ENCODE results near the gene GAL3ST1. TPM values are rescaled to one million over a fixed set of nuclear protein-coding genes. Genes with fewer than 3 reads are reported as not detected.

GAL3ST1 gene
- total RNA-seq, 1 experiment from 2014 or later: 8.9 TPM

- H3K4me1 ChIP-seq: no peaks in the 10 kb centered on the region
- no peaks in the 10 kb centered on the region for H3K36me3 ChIP-seq (ENCODE audit: control insufficient read depth, insufficient read depth, low read length)
- no peak overlapping the region for H3K4me3 ChIP-seq (ENCODE audit: low read depth, low read length)
- intact Hi-C loops (cut with micrococcal nuclease; ENCODE audit: unreplicated experiment): no loop called here
- Mint-ChIP-seq H3K27ac (ENCODE audit: unreplicated experiment) (no peak overlapping the region), H3K36me3 (ENCODE audit: insufficient read depth, unreplicated experiment) (no peaks in the 10 kb centered on the region), H3K4me1 (ENCODE audit: low read depth, unreplicated experiment) (no peaks in the 10 kb centered on the region), H3K9me3 (ENCODE audit: unreplicated experiment) (no peaks in the 10 kb centered on the region), H3K4me3 (ENCODE audit: unreplicated experiment) (no peak overlapping the region), H3K27me3 (ENCODE audit: insufficient read depth, unreplicated experiment) (no peaks in the 10 kb centered on the region)
- CTCF ChIA-PET: no interaction called here
- H3K9me3 ChIP-seq: no peaks in the 10 kb centered on the region
- DNase-seq: no peak
- TF ChIP-seq, protein P1, sequence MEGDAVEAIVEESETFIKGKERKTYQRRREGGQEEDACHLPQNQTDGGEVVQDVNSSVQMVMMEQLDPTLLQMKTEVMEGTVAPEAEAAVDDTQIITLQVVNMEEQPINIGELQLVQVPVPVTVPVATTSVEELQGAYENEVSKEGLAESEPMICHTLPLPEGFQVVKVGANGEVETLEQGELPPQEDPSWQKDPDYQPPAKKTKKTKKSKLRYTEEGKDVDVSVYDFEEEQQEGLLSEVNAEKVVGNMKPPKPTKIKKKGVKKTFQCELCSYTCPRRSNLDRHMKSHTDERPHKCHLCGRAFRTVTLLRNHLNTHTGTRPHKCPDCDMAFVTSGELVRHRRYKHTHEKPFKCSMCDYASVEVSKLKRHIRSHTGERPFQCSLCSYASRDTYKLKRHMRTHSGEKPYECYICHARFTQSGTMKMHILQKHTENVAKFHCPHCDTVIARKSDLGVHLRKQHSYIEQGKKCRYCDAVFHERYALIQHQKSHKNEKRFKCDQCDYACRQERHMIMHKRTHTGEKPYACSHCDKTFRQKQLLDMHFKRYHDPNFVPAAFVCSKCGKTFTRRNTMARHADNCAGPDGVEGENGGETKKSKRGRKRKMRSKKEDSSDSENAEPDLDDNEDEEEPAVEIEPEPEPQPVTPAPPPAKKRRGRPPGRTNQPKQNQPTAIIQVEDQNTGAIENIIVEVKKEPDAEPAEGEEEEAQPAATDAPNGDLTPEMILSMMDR (IDR thresholded peaks at IDR 0.05; ENCODE audit: insufficient read depth in 1 of 2, low read depth in 1 of 2, low read length in 1 of 2, severe bottlenecking in 1 of 2, unreplicated experiment in 1 of 2): no peak
- POLR2A ChIA-PET: no interaction called here
- no TSS peak for BruUV-seq (replicated peaks)
- H3K27me3 ChIP-seq (replicated peaks; ENCODE audit: control insufficient read depth, insufficient read depth, low read length): no peaks in the 10 kb centered on the region
Measured at GRCh38 chr22:30538280-30538679, 36.2 kb downstream of the GAL3ST1 start.

DNA sequence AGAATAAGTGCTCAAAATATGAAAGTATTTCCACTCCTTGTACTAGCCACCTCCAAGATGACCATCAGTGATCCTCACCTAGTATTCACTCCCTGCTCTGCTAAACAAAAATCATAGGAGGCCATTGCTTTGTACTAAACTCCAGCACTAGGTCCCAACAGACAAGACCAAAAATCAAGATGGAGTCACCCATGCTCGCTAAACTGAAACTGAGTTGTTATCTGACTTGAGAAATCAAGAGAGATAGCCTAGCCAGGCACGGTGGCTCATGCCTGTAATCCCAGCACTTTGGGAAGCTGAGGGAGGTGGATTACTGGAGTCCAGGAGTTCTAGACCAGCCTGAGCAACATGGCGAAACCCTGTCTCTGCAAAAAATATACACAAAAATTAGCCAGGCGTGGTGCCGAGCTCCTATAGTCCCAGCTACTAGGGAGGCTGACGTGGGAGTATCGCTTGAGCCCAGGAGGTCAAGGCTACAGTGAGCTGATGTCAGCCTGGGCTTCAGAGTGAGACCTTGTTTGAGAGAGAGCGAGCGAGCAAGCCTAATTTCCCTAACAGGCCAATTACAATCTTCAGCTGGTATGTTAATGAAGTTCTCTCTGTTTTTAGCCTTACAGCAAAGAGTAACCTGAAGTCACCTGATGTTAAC lies 37.3 kb downstream of the GAL3ST1 start:
- TF ChIP-seq, protein P1 (IDR thresholded peaks at IDR 0.05; ENCODE audit: insufficient read depth in 1 of 2, low read depth in 1 of 2, low read length in 1 of 2, severe bottlenecking in 1 of 2, unreplicated experiment in 1 of 2): no peak
- H3K4me1 ChIP-seq: no peaks in the 10 kb centered on the region
- intact Hi-C loops (cut with micrococcal nuclease; ENCODE audit: unreplicated experiment): no loop called here
- Mint-ChIP-seq H3K4me1 (ENCODE audit: low read depth, unreplicated experiment) (no peaks in the 10 kb centered on the region), H3K36me3 (ENCODE audit: insufficient read depth, unreplicated experiment) (no peaks in the 10 kb centered on the region), H3K4me3 (ENCODE audit: unreplicated experiment) (no peak overlapping the region), H3K27me3 (ENCODE audit: insufficient read depth, unreplicated experiment) (no peaks in the 10 kb centered on the region), H3K9me3 (ENCODE audit: unreplicated experiment) (no peaks in the 10 kb centered on the region), H3K27ac (ENCODE audit: unreplicated experiment) (no peak overlapping the region)
- no peaks in the 10 kb centered on the region for H3K9me3 ChIP-seq
- no peak for DNase-seq
- H3K36me3 ChIP-seq (ENCODE audit: control insufficient read depth, insufficient read depth, low read length): no peaks in the 10 kb centered on the region
- no peaks in the 10 kb centered on the region for H3K27me3 ChIP-seq (replicated peaks; ENCODE audit: control insufficient read depth, insufficient read depth, low read length)
- H3K4me3 ChIP-seq (ENCODE audit: low read depth, low read length): no peak overlapping the region
- ChIA-PET POLR2A (no interaction called here), CTCF (no interaction called here)
- no TSS peak for BruUV-seq (replicated peaks)

DNA sequence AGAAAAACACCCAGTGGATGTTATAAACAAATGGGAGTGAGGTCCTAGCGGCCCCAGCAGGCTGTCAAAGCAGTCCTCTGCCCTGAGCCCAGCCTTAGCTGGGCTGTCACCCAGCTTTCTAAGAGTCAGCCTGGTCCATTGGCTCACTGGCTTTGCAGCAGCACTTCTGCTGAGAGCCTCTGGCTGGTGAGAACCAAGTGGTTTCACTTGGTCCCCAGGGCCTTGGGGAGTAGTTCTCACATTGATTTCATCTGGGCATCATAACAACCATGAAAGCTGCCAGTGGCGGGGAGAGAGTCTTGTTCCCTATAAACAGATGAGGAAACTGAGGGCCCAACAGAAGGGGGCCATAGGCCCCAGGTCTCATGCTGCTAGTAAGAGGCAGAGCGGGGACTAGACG lies 39.3 kb downstream of the GAL3ST1 start:
- ChIA-PET POLR2A (no interaction called here), CTCF (no interaction called here)
- TF ChIP-seq, protein P1 (IDR thresholded peaks at IDR 0.05; ENCODE audit: insufficient read depth in 1 of 2, low read depth in 1 of 2, low read length in 1 of 2, severe bottlenecking in 1 of 2, unreplicated experiment in 1 of 2): no peak
- Histone ChIP-seq H3K36me3 (ENCODE audit: control insufficient read depth, insufficient read depth, low read length) (no peaks in the 10 kb centered on the region), H3K4me3 (ENCODE audit: low read depth, low read length) (no peak overlapping the region), H3K4me1 (no peaks in the 10 kb centered on the region), H3K9me3 (no peaks in the 10 kb centered on the region), H3K27me3 (replicated peaks; ENCODE audit: control insufficient read depth, insufficient read depth, low read length) (no peaks in the 10 kb centered on the region)
- DNase-seq: no peak
- intact Hi-C loops (cut with micrococcal nuclease; ENCODE audit: unreplicated experiment): no loop called here
- no peaks in the 10 kb centered on the region for H3K36me3 Mint-ChIP-seq (ENCODE audit: insufficient read depth, unreplicated experiment)
- H3K27ac Mint-ChIP-seq (ENCODE audit: unreplicated experiment): no peak overlapping the region
- no peaks in the 10 kb centered on the region for H3K27me3 Mint-ChIP-seq (ENCODE audit: insufficient read depth, unreplicated experiment)
- BruUV-seq (replicated peaks): no TSS peak
- no peaks in the 10 kb centered on the region for H3K4me1 Mint-ChIP-seq (ENCODE audit: low read depth, unreplicated experiment)
- no peak overlapping the region for H3K4me3 Mint-ChIP-seq (ENCODE audit: unreplicated experiment)
- H3K9me3 Mint-ChIP-seq (ENCODE audit: unreplicated experiment): no peaks in the 10 kb centered on the region
